ENCODE data around the gene LRRC8D. TPM values are rescaled to one million over a fixed set of nuclear protein-coding genes. Genes with fewer than 3 reads are reported as not detected.

The LRRC8D gene
- total and polyA plus RNA-seq, 9 donors: 5.0 to 14.1 (median 8.8) TPM

DNA sequence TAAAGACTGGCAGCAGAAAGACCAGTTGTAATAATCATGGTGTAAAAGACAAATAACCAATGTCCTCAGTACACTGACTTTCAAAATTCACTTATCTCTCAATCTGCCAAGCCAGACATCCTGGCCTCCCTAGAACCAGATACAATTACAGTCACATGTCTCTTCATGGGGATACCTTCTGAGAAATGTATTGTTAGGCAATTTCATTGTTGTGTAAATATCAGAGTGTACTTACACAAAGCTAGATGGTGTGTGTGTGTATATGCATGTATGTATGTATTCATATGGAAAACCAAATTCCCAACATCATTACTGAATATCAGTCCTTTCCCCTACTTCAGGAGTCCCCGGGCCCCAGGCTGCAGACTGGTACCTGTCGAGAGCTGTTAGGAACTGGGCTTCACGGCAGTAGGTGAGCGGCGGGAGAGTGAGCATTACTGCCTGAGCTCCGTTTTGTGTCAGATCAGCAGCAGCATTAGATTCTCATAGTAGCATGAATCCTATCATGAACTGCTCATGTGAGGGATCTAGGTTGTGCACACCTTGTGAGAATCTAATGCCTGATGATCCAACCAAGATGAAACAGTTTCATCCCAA is 108.7 kb downstream of the LRRC8D start:
- Histone ChIP-seq H3K36me3 (no peaks in the 10 kb centered on the region), H3K9me3 (no peaks in the 10 kb centered on the region), H3K4me3 (no peak overlapping the region), H3K4me1 (ENCODE audit: insufficient read depth) (no peaks in the 10 kb centered on the region), H3K27ac (no peak overlapping the region), H3K27me3 (no peaks in the 10 kb centered on the region)
- TF ChIP-seq CTCF (IDR thresholded peaks at IDR 0.05): no peak
- no peak for TF ChIP-seq POLR2A (IDR thresholded peaks at IDR 0.05)
- no peak for TF ChIP-seq EP300 (IDR thresholded peaks at IDR 0.05)
- 95 to 98% (median 96%) methylated on average over 6 of the region's 6 CpGs for WGBS, 3 donors
- DNase-seq: no peak
- intact Hi-C loops (cut with DNase I): no loop called here

DNA sequence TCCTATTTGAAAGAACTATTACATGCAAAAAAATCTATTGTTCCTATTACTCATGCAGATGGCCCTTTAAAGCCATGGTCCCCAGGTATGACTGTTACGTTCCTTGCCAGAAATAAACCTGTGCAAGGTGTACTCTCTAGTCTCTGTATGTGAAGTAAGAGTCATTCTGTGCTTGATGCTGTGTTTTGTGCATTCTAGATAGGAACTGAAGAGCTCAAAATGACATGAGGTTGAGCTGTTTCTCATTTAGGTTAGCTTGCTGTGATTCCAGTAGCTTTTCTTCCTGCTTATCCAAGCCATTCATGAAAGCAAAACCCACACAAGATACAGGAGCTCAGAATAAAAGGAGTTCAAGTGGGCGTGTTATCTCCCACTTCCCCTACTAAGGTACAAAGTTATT is 109.7 kb downstream of the LRRC8D start:
- Histone ChIP-seq H3K4me1 (ENCODE audit: insufficient read depth) (no peaks in the 10 kb centered on the region), H3K36me3 (no peaks in the 10 kb centered on the region), H3K4me3 (no peak overlapping the region), H3K27me3 (no peaks in the 10 kb centered on the region), H3K9me3 (no peaks in the 10 kb centered on the region), H3K27ac (no peak overlapping the region)
- DNase-seq: no peak
- intact Hi-C loops (cut with DNase I): no loop called here
- no peak for TF ChIP-seq CTCF (IDR thresholded peaks at IDR 0.05)
- TF ChIP-seq POLR2A (IDR thresholded peaks at IDR 0.05): no peak
- TF ChIP-seq EP300 (IDR thresholded peaks at IDR 0.05): no peak
- WGBS, 3 donors: 76 to 83% (median 80%) methylated on average over 2 of the region's 2 CpGs

DNA sequence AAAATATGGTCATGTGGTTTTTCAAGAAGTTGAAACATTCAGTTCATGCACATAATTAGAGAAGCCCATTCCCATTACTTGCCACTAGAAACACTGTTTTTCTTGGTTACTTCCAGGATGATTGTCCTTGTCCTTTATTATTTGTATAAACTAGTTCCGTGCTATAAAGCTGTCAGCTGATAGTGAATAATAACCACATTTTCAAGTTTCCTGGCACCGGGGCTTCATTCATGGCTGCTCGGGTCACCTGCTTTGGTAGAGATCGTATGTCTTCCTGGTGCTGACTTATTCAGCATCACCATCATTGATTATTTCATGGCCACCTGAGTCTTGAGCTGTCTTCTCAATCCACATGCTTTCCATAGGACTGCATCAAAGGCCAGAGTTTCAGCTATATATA is 111.1 kb downstream of the LRRC8D start:
- TF ChIP-seq POLR2A (IDR thresholded peaks at IDR 0.05): no peak
- TF ChIP-seq EP300 (IDR thresholded peaks at IDR 0.05): no peak
- Histone ChIP-seq H3K4me1 (ENCODE audit: insufficient read depth) (no peaks in the 10 kb centered on the region), H3K4me3 (no peak overlapping the region), H3K27ac (no peak overlapping the region), H3K36me3 (no peaks in the 10 kb centered on the region), H3K27me3 (no peaks in the 10 kb centered on the region), H3K9me3 (no peaks in the 10 kb centered on the region)
- DNase-seq: no peak
- intact Hi-C loops (cut with DNase I): no loop called here
- 82 to 84% (median 84%) methylated on average over 4 of the region's 4 CpGs for WGBS, 3 donors

DNA sequence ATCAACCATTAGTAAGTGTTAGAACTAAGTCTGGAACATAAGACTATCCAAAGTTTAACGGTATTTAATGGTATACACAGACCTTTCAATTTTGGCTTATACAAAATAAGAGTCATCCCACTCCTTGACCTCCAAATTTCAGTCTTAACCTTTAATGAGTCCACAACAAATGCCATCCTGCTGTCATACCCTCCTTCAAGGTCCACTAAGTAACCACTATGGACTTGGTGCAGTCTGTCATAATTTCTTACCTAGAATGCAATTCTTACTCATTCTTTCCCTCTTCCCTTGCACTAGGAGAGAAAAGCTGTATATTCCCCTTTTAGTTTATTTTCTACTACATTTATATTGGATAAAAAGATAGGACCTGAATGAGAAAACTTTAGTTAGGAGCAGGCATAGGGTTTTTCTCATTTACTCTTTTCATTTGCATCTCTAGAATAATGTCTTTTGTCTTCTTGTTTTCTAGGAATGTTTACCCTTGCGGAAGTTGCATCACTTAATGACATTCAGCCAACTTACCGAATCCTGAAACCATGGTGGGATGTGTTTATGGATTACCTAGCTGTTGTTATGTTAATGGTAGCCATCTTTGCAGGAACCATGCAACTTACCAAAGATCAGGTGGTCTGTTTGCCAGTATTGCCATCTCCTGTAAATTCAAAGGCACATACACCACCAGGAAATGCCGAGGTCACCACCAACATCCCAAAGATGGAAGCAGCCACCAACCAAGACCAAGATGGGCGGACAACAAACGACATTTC is 111.9 kb downstream of the LRRC8D start:
- Histone ChIP-seq H3K4me3 (no peak overlapping the region), H3K9me3 (no peaks in the 10 kb centered on the region), H3K4me1 (ENCODE audit: insufficient read depth) (peaks cover 4% of the 10 kb centered on the region), H3K27me3 (no peaks in the 10 kb centered on the region), H3K27ac (no peak overlapping the region), H3K36me3 (no peaks in the 10 kb centered on the region)
- intact Hi-C loops (cut with DNase I): no loop called here
- TF ChIP-seq CTCF (IDR thresholded peaks at IDR 0.05) (no peak), POLR2A (IDR thresholded peaks at IDR 0.05) (no peak)
- DNase-seq: no peak
- 97 to 99% (median 97%) methylated on average over 6 of the region's 6 CpGs for WGBS, 3 donors

- H3K27me3 ChIP-seq: no peaks in the 10 kb centered on the region
- H3K36me3 ChIP-seq: no peaks in the 10 kb centered on the region
- peaks cover 8% of the 10 kb centered on the region for H3K4me1 ChIP-seq (ENCODE audit: insufficient read depth)
- no peak for TF ChIP-seq CTCF (IDR thresholded peaks at IDR 0.05)
- no peak for TF ChIP-seq POLR2A (IDR thresholded peaks at IDR 0.05)
- no peak for TF ChIP-seq EP300 (IDR thresholded peaks at IDR 0.05)
- H3K9me3 ChIP-seq: no peaks in the 10 kb centered on the region
- no peak overlapping the region for H3K27ac ChIP-seq
- WGBS, 3 donors: 93 to 97% (median 95%) methylated on average over 11 of the region's 11 CpGs
- no peak for DNase-seq
- intact Hi-C loops (cut with DNase I): no loop called here
- no peak overlapping the region for H3K4me3 ChIP-seq
Observed at GRCh38 chr1:89934461-89934860, 113.6 kb downstream of the LRRC8D start.

Measured in ovary (tissue), 9 donors.